Measurements from ENCODE around the gene PRKN. TPM values are rescaled to one million over a fixed set of nuclear protein-coding genes. Genes with fewer than 3 reads are reported as not detected.

PRKN gene
- total and polyA plus RNA-seq, 2 donors (not counting 3 experiments of a cell fraction or from before 2014, with no cell fraction given) = 0.06 TPM; not detected in 1

DNA sequence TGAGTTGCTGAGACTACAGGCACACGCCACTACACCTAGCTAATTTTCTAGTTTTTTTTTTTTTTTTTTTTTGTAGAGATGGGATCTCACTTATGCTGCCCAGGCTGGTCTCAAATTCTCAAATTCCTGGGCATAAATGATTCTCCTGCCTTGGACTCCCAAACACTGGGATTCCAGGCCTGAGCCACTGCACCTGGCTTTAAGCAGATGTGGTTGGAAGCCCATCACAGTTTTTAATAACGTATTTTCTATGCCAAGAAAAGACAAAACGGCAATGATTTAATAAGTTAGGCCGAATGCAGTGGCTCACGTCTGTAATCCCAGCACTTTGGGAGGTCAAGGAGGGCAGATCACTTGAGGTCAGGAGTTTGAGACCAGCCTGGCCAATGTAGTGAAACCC is 456.6 kb downstream of the PRKN start:
- Histone ChIP-seq H3K27me3 (ENCODE audit: control insufficient read depth in 2 of 2, insufficient read depth in 2 of 2, low read length in 2 of 2) (no peaks in the 10 kb centered on the region), H3K27ac (ENCODE audit: insufficient read depth, low read depth, low read length) (no peak overlapping the region), H3K9ac (replicated peaks; ENCODE audit: extremely low read depth, insufficient read depth, low read length) (no peak overlapping the region), H3K9me1 (replicated peaks; ENCODE audit: control insufficient read depth, extremely low read depth, insufficient read depth, low read length) (no peaks in the 10 kb centered on the region), H3K4me2 (ENCODE audit: insufficient read depth, low read length) (no peak overlapping the region), H4K20me1 (replicated peaks; ENCODE audit: control insufficient read depth, extremely low read depth, insufficient read depth, low read length) (no peaks in the 10 kb centered on the region), H3K4me3 (replicated peaks in 1 of 3; ENCODE audit: insufficient read depth in 1 of 3, low read depth in 1 of 3, low read length in 3 of 3) (no peak overlapping the region), H3K36me3 (ENCODE audit: control insufficient read depth in 2 of 2, extremely low read depth in 1 of 2, insufficient read depth in 2 of 2, low read length in 2 of 2) (no peaks in the 10 kb centered on the region), H2AFZ (ENCODE audit: low read depth, low read length) (no peak overlapping the region), H3K79me2 (ENCODE audit: control insufficient read depth, insufficient read depth, low read length) (no peaks in the 10 kb centered on the region), H3K9me3 (replicated peaks; ENCODE audit: control insufficient read depth, insufficient read depth, low read length) (no peaks in the 10 kb centered on the region), H3K4me1 (ENCODE audit: control insufficient read depth, extremely low read depth, insufficient read depth, low read length) (no peaks in the 10 kb centered on the region)
- ChIA-PET CTCF (no interaction called here), POLR2A (no interaction called here)
- no peak for TF ChIP-seq GATA2 (IDR thresholded peaks at IDR 0.05; ENCODE audit: insufficient read depth, insufficient read length, low read depth, low read length)
- no peak for TF ChIP-seq POLR2A (IDR thresholded peaks at IDR 0.05; ENCODE audit: low read depth, low read length)
- TF ChIP-seq FOS (IDR thresholded peaks at IDR 0.05; ENCODE audit: borderline replicate concordance, insufficient read depth, low read length) = no peak
- TF ChIP-seq, protein P1, sequence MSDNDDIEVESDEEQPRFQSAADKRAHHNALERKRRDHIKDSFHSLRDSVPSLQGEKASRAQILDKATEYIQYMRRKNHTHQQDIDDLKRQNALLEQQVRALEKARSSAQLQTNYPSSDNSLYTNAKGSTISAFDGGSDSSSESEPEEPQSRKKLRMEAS (IDR thresholded peaks at IDR 0.05; ENCODE audit: insufficient read depth, insufficient read length) = no peak
- TF ChIP-seq MYC (IDR thresholded peaks at IDR 0.05; ENCODE audit: low read depth, low read length) = no peak
- TF ChIP-seq, protein P2, sequence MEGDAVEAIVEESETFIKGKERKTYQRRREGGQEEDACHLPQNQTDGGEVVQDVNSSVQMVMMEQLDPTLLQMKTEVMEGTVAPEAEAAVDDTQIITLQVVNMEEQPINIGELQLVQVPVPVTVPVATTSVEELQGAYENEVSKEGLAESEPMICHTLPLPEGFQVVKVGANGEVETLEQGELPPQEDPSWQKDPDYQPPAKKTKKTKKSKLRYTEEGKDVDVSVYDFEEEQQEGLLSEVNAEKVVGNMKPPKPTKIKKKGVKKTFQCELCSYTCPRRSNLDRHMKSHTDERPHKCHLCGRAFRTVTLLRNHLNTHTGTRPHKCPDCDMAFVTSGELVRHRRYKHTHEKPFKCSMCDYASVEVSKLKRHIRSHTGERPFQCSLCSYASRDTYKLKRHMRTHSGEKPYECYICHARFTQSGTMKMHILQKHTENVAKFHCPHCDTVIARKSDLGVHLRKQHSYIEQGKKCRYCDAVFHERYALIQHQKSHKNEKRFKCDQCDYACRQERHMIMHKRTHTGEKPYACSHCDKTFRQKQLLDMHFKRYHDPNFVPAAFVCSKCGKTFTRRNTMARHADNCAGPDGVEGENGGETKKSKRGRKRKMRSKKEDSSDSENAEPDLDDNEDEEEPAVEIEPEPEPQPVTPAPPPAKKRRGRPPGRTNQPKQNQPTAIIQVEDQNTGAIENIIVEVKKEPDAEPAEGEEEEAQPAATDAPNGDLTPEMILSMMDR (IDR thresholded peaks at IDR 0.05; ENCODE audit: extremely low read depth in 1 of 2, insufficient read depth in 1 of 2, low read depth in 1 of 2, low read length in 2 of 2) = no peak
- TF ChIP-seq JUN (IDR thresholded peaks at IDR 0.05; ENCODE audit: borderline replicate concordance, insufficient read depth, insufficient read length, low read depth) = no peak
- TF ChIP-seq POLR2AphosphoS5 (IDR thresholded peaks at IDR 0.05; ENCODE audit: insufficient read depth, low read depth, low read length) = no peak
- no peak for DNase-seq (ENCODE audit: low read depth, low spot score)
- no TSS peak for BruUV-seq (replicated peaks)
- dilution Hi-C loops (cut with MboI; ENCODE audit: extremely low pct_ligation_motif_present, low sequenced_read_pairs) = no loop called here
- FAIRE-seq = no peak
- intact Hi-C loops (cut with micrococcal nuclease) = no loop called here

Data from endothelial cell of umbilical vein (primary cell).